GM12878 (cell line): Measurements from ENCODE around the gene WDFY4. TPM values are rescaled to one million over a fixed set of nuclear protein-coding genes. Genes with fewer than 3 reads are reported as not detected.

Experiments
- ATAC-seq: fragments of 200-7000 bp; cut with Tn5 transposase; 3 replicates; pipeline ENCODE4 v1.9.1; 2020; ENCODE audit warnings: mild to moderate bottlenecking, moderate library complexity
- BruUV-seq: library from RNA; stranded (reverse); fragments of 400-500 nt; replicated peaks from 2 replicates; lab custom pipeline; 2021; lab: Mats Ljungman, UMichigan
- CTCF ChIA-PET: fragments of 300-600 bp; sonication (Branson Sonifier 250); formaldehyde crosslinking; extraction: SDS; loops from one replicate; lab custom pipeline; 2021; ENCODE audit warnings: inconsistent platforms; lab: Yijun Ruan, JAX
- POLR2A ChIA-PET: fragments of 350-600 bp; formaldehyde crosslinking; extraction: SDS; loops from one replicate; lab custom pipeline; 2021; ENCODE audit warnings: inconsistent platforms; lab: Charles Lee
- RAD21 ChIA-PET: fragments of 300-600 bp; sonication (Branson Sonifier 250); formaldehyde crosslinking; loops from one replicate; lab custom pipeline; 2023; ENCODE audit warnings: antibody characterized with exemption; ENCODE audit not compliant: unreplicated experiment; lab: Charles Lee
- SMC1A ChIA-PET: fragments of 300-600 bp; sonication (Branson Sonifier 250); formaldehyde crosslinking; loops from one replicate; lab custom pipeline; 2023; ENCODE audit not compliant: unreplicated experiment, uncharacterized antibody; lab: Charles Lee
- DNase-seq: peaks from one replicate; pipeline ENCODE4 v3.0.0-alpha.2; 2011; ENCODE audit warnings: low read depth, low spot score
- FAIRE-seq: peaks from 3 replicates; lab custom pipeline; 2011; peaks lifted over from hg19 to GRCh38; lab: Jason Lieb, UNC
- H2AFZ ChIP-seq: 2 replicates; pipeline ENCODE4 v1.6.0; 2011; ENCODE audit warnings: low read depth, low read length, control low read depth; ENCODE audit not compliant: control insufficient read depth
- H3K27ac ChIP-seq: 2 replicates; pipeline ENCODE4 v1.5.1; 2011; ENCODE audit warnings: control low read depth; ENCODE audit not compliant: control insufficient read depth, insufficient read depth
- H3K27me3 ChIP-seq, 2 experiments: replicated peaks in 1 of 2; 2 replicates each; pipeline versions ENCODE4 v1.6.0 to v1.6.1; 2011; ENCODE audit warnings: low read length in 1 of 2; ENCODE audit not compliant: control insufficient read depth in 2 of 2, insufficient read depth in 2 of 2
- H3K36me3 ChIP-seq, 2 experiments: 2 replicates each; pipeline ENCODE4 v1.5.1; 2011; ENCODE audit warnings: low read length in 1 of 2; ENCODE audit not compliant: control insufficient read depth in 2 of 2, insufficient read depth in 2 of 2
- H3K4me1 ChIP-seq: 2 replicates; pipeline ENCODE4 v1.6.1; 2011; ENCODE audit warnings: mild to moderate bottlenecking, low read length, moderate library complexity, mixed read lengths; ENCODE audit not compliant: control insufficient read depth, insufficient read depth
- H3K4me2 ChIP-seq: 2 replicates; pipeline ENCODE4 v1.6.0; 2011; ENCODE audit warnings: control low read depth; ENCODE audit not compliant: control insufficient read depth, insufficient read depth
- H3K4me3 ChIP-seq: fragments of 200-600 bp; sonication (generic); 2 replicates; pipeline ENCODE4 v1.5.1; 2016
- H3K79me2 ChIP-seq: 2 replicates; pipeline ENCODE4 v1.6.0; 2011; ENCODE audit warnings: low read length; ENCODE audit not compliant: control insufficient read depth, insufficient read depth
- H3K9ac ChIP-seq: 2 replicates; pipeline ENCODE4 v1.8.0; 2011; ENCODE audit warnings: low read length, control low read depth, mixed read lengths; ENCODE audit not compliant: control insufficient read depth, insufficient read depth
- H3K9me3 ChIP-seq: replicated peaks from 3 replicates; pipeline ENCODE4 v1.5.1; 2011; ENCODE audit warnings: mild to moderate bottlenecking, low read length; ENCODE audit not compliant: control insufficient read depth, insufficient read depth
- H4K20me1 ChIP-seq: 2 replicates; pipeline ENCODE4 v1.6.0; 2011; ENCODE audit not compliant: control insufficient read depth, insufficient read depth
- BRCA1 ChIP-seq: IDR thresholded peaks from 2 replicates; pipeline ENCODE4 v1.6.1; 2011; ENCODE audit warnings: low read depth, low read length, improper control_type of control experiment
- ELK1 ChIP-seq: IDR thresholded peaks from 2 replicates; pipeline ENCODE4 v1.6.1; 2012; ENCODE audit warnings: low read depth, low read length, improper control_type of control experiment
- HCFC1 ChIP-seq: fragments of 150-350 bp; IDR thresholded peaks from 2 replicates; pipeline ENCODE4 v1.6.1; 2014; ENCODE audit warnings: low read length
- KAT2A ChIP-seq: conservative IDR thresholded peaks from 2 replicates; pipeline ENCODE4 v1.6.1; 2011; ENCODE audit warnings: low read depth, low read length; ENCODE audit not compliant: control insufficient read depth
- NBN ChIP-seq: fragments of 450-650 bp; IDR thresholded peaks from 2 replicates; pipeline ENCODE4 v1.6.1; 2016
- NR2F1 ChIP-seq: fragments of 450-650 bp; conservative IDR thresholded peaks from 2 replicates; pipeline ENCODE4 v1.6.1; 2017; ENCODE audit warnings: mild to moderate bottlenecking
- RELA ChIP-seq: fragments of 450-650 bp; IDR thresholded peaks from 2 replicates; pipeline ENCODE4 v1.8.0; 2014; ENCODE audit warnings: borderline replicate concordance; ENCODE audit not compliant: partially characterized antibody
- SPI1 ChIP-seq: IDR thresholded peaks from 2 replicates; pipeline ENCODE4 v1.6.1; 2011; ENCODE audit warnings: low read depth, mild to moderate bottlenecking, low read length, moderate library complexity, borderline replicate concordance; ENCODE audit not compliant: insufficient read depth
- SREBF2 ChIP-seq: IDR thresholded peaks from 2 replicates; pipeline ENCODE4 v1.6.1; 2012; ENCODE audit warnings: mild to moderate bottlenecking, low read length
- WRNIP1 ChIP-seq: IDR thresholded peaks from 2 replicates; pipeline ENCODE4 v1.6.1; 2011; ENCODE audit warnings: low read depth, low read length, improper control_type of control experiment, borderline replicate concordance
- ZNF592 ChIP-seq: fragments of 450-650 bp; IDR thresholded peaks from 2 replicates; pipeline ENCODE4 v1.6.1; 2017; ENCODE audit warnings: mild to moderate bottlenecking, moderate library complexity
- WGBS: methylation state at CpG from one replicate; pipeline ENCODE4 v1.1.6; 2016; ENCODE audit warnings: low lambda C conversion rate; ENCODE audit not compliant: insufficient replicate concordance, insufficient coverage; ENCODE audit errors: missing lambda C conversion rate; 5-methylcytosine and 5-hydroxymethylcytosine counted together
- in situ Hi-C: fragments of 300-500 bp; cut with MboI; formaldehyde crosslinking; loops from 9 replicates; pipeline ENCODE4 v1.14.3; 2018; ENCODE audit warnings: mixed read lengths
- intact Hi-C: fragments of 100-400 bp; cut with micrococcal nuclease; formaldehyde crosslinking; loops from one replicate; pipeline ENCODE4 v1.14.2; 2022; ENCODE audit not compliant: unreplicated experiment
- polyA plus RNA-seq, 11 experiments: library from polyadenylated mRNA; depleted of rRNA in 4 of 11; unstranded in 6 of 11; stranded (reverse) in 5 of 11; fragments of >200 nt; fragmentation: Nextera tagmentation in 4 of 11; fragmentation: Illumina TruSeq in 1 of 11; extraction: Ambion mirVana in 4 of 11; extraction: Trizol in 1 of 11; gene quantifications; 1 replicate in 1 of 11; 2 replicates in 10 of 11; pipeline versions ENCODE4 v1.2.1 to v1.2.3, GENCODE V29; 2011 to 2016; ENCODE audit warnings: inconsistent platforms in 2 of 11, missing spikeins in 2 of 11, low read depth in 1 of 11
- total RNA-seq, 4 experiments: library from RNA; depleted of rRNA in 3 of 4; stranded (reverse); fragments of >200 nt in 3 of 4; fragmentation: Illumina TruSeq in 1 of 4; extraction: Trizol in 1 of 4; gene quantifications; 2 replicates each; pipeline versions ENCODE4 v1.2.1 to v1.2.3, GENCODE V29; 2013 to 2021

Gene WDFY4
- total and polyA plus RNA-seq, 10 of the 15 experiments (the other 5 are each of a cell fraction or from before 2014, with no cell fraction given): 13.5 to 132 (median 47.3) TPM

DNA sequence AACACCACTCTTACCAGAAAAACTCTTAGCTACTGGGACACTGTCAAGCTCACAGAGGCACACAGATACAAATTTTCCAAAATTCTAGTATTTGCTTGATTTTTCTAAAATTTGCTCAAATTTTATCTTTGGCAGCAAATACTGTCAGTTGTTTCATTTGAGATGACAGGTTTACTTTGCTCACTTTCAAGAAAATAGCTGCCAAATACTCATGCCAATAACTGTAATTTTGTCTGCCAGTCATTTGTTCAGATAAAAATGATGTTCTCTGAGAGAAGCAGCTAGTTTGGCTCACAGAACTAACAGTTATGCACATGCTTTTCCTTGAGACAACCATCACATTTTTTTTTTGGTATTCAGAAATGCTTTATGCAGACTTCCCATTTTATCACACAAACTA is 172.2 kb downstream of the WDFY4 start (continued):
- TF ChIP-seq ZNF592 (no peak), WRNIP1 (no peak), RELA (no peak), HCFC1 (no peak), KAT2A (no peak), NBN (no peak), SREBF2 (no peak), ELK1 (no peak)

DNA sequence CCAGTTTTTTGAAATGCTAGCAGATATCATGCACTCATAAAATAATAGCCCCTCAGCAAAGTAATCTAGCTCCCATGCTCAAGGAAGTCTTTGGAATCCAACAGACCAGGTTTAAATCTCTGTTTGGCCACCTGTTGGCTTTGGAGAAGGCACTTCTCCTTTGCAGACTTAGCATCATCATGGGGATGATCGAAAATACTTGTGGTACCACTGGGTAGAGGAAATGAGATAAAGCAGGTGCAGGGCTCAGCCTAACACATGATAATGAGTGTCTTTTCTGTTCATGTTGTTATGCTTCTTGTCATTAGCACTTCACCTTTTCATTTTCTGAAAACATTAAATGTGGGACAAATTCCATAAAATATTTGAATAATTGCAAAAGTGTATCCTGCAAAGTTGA is 187.6 kb downstream of the WDFY4 start:
- peak; percentile 47; the same call in 1 of the 3 replicates for ATAC-seq
- RAD21 ChIA-PET: no interaction called here

More for the DNA sequence above, 187.6 kb downstream of the WDFY4 start:
- no peak overlapping the region for H3K4me3 ChIP-seq
- no peaks in the 10 kb centered on the region for H3K79me2 ChIP-seq
- CTCF ChIA-PET: interaction anchor here (0.7 to 1.8 kb wide), 3 partner anchors 13 to 170 kb away, joined by 3 to 4 read pairs (median 3); no protein-coding TSS in a partner anchor
- H3K27ac ChIP-seq: no peak overlapping the region
- intact Hi-C loops (no loop called here), in situ Hi-C loops (loop anchor here (25.0 kb wide), 1 partner anchor 110 kb away; no protein-coding TSS in a partner anchor)
- BruUV-seq: no TSS peak
- H3K27me3 ChIP-seq: no peaks in the 10 kb centered on the region
- H3K36me3 ChIP-seq: peaks cover 12 to 27% of the 10 kb centered on the region in 2 experiments
- FAIRE-seq (no peak), DNase-seq (no peak)
- SMC1A ChIA-PET: no interaction called here
- H2AFZ ChIP-seq: no peak overlapping the region
- 0% methylated on average over 1 of the region's 1 CpG for WGBS
- no peaks in the 10 kb centered on the region for H3K4me1 ChIP-seq
- H3K9ac ChIP-seq: no peak overlapping the region
- no peaks in the 10 kb centered on the region; the same call in 1 of the 2 replicates for H4K20me1 ChIP-seq
- POLR2A ChIA-PET: no interaction called here
- H3K9me3 ChIP-seq: no peaks in the 10 kb centered on the region
- TF ChIP-seq NR2F1 (no peak), SPI1 (peak; percentile 46; the same call in 1 of the 2 replicates), BRCA1 (no peak)
- H3K4me2 ChIP-seq: no peak overlapping the region
